ENCODE results near the gene MYADM.
"Not testable (repeated sequence)": the region's sequence is repeated elsewhere in the genome, so short reads cannot be mapped to it uniquely, and the experiment has no call there.

Gene MYADM, protein sequence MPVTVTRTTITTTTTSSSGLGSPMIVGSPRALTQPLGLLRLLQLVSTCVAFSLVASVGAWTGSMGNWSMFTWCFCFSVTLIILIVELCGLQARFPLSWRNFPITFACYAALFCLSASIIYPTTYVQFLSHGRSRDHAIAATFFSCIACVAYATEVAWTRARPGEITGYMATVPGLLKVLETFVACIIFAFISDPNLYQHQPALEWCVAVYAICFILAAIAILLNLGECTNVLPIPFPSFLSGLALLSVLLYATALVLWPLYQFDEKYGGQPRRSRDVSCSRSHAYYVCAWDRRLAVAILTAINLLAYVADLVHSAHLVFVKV

DNA sequence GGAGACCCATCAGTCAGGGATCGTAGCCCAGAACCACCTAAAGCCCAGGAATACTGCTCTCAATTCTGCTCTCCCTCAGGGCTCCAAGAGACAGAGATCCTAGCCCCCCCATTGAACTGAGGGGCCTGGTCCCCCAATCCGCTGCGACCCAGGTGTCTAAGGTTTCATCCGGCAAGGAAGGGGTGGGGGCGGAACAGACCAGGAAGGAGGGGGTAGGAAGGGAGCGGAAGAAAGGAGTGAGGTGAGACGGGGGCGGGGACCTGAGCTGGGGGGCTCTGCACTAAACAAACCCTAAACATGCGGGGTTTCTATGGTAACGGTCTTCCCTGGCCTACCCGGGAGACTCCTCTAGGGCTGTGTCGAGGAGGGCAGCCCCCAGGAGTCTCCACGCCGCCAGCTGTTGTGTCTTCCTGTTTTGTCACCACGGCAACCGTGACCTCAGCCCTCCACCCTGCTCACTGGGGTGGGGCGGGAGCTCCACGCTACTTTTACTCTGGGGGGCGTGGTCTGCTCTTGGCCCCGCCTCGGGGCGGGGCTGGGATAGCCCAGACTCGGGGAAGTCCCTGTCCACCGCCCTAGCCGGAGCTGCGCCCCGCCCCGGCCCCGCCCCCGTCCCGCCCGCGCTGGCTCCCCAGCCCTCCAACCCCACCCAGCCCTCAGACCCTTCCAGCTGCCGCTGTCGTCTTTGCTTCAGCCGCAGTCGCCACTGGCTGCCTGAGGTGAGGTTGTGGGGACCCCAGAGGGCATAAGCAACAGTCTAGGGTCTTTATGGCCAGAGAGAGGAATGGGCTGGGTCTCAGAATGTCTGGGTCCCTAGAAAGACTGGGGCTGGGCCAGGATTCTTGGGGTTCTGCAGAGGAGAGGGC lies at the start of gene MYADM:
TSS of gene MYADM (plus strand) at position 659 of the 866 bp plus-strand sequence. CDS start 5,647 bp downstream, outside the sequence.
- peak; percentile 96 to 100 for DNase-seq

DNA sequence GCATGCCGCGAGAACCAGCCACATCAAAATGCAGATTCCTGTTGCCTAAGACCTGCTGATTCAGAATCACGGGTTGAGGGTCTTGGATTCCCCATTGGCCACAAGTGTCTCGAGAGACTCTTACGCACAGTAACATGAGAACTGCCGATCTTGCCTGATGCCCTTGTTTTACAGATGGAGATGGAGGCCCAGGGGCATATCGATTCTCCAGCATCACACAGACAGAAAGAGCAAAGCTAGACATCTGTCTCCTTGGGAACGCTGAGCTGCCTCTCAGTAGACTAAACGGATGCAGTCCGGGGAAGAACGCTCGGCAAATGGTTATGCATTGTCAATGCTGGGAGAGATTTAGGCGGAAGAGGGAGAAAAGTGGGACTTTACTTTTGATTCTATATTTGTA lies 48.9 kb upstream of the MYADM start:
- no peak for DNase-seq

DNA sequence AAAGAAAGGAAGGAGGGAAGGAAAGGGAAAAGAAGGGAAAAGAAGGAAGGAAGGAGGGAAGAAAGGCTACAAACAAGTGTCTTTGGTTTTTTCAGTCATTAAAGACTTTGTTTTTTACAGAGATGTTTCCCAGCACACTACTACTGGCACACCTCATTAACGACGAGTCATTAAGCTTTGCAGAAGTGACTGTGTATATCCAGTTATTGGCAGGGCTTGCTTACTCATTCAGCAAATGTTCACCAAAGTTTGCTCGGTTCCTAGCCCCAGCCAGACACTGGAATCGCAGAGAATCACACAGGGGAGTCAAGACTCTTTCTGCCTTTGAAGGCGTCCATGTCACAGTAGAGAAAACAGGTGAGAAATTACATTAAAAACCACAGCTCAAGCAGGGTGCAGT lies 47.8 kb upstream of the MYADM start:
- no peak for DNase-seq

DNA sequence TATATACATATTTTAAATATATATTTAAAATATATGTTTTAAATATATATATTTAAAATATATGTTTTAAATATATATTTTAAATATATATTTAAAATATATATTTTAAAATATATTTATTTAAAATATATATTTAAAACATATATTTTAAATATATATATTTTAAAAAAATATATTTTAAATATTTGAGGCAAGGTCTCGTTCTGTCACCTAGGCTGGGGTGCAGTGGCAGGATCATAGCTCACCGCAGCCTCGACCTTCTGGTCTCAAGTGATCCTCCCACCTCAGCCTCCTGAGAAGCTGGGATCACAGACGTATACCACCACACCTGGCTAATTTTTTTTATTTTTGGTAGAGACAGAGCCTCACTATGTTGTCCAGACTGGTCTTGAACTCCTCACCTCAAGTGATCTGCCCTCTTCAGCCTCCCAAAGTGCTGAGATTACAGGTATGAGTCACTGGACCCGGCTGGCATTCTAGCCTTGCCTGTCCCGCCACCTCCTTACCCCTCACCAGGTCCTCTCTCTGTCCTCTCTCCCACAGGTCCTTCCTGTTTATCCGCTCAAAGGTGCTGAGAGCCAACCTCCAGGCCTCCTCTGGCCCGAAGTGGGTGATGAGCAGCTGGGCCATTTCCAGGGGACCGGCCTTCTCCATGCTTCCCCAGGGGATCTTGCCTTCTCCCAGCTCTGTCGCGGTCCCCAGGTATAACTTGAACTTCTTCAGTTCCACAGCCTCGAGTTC lies 44.1 kb upstream of the MYADM start:
- DNase-seq, result no peak

DNA sequence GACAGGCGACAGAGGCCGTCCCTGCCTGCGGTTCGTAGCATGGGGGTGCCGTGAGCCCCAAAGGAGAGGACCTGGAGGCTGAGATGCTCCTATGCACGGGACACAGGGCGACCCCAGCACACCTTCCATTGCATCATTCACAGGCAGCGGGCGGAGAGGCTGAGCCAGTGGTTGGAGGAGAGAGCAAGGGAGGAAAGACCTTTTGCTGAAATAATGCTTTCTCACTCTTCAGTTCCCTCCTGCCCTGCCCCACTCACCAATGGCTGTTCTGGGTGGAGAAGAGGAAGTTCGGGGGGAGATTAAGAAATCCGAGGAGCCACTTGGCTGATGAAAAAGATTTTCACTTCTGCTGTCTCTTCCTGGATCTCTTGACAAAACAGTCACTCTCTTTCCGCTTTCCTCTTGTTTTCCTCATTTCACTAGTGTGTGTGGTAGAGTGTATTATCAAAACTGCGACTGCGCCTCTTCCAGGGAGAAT lies 43.5 kb upstream of the MYADM start, which contains the start of gene NLRP12:
TSS of gene NLRP12 (minus strand) at position 181 of the 478 bp plus-strand sequence. CDS start at position 41, 140 bp downstream.
- DNase-seq, result no peak

DNA sequence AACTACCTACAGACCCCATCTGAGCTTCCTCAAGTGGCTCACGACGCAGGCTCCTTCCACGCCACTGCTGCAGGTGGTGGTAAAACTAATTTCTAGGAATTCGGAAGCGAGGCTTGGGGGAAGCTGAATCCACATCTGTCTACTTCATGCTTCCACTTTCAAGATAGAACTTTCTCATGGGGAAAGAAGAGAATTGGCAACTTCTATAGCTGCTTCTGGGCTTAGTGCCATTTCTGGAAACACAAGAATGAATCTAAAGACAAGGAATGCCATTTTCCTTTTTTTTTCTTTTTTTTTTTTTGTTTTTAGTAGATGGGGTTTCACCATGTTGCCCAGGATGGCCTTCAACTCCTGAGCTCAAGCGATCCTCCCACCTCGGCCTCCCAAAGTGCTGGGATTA lies 40.8 kb upstream of the MYADM start:
- no peak for DNase-seq

DNA sequence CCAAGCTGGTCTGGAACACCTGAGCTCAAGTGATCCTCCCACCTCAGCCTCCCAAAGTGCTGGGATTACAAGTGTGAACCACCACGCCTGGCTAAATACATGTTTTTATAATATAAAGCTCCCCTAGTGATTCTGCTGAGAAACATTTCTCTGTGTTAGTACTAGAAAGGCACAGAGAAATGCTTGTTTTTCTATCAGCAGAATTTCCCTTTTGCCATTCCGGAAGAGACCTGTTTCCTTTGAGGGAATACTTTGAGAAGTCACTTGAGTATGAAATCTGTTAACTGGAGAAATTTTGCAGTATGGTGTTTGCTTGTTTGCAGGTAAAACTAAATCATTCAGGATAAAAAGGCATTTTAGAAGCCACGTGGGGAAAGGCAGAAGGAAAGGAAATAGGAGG lies 39.2 kb upstream of the MYADM start:
- no peak for DNase-seq

DNA sequence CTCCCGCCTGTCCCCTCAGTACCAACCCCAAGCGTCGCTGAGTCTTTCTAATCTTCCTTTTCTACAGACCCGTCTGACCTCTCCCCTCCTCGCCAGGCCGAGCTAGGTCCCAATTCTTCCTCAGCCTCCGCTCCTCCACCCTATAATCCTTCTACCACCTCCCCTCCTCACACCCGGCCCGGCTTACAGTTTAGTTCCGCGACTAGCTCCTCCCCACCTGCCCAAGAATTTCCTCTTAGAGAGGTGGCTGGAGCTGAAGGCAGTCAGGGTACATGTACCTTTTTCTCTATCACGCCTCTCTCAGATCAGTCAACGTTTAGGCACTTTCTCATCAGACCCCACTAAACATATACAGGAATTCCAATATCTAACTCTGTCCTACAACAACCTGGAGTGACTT lies 34.8 kb upstream of the MYADM start:
- DNase-seq, result not testable (repeated sequence)

DNA sequence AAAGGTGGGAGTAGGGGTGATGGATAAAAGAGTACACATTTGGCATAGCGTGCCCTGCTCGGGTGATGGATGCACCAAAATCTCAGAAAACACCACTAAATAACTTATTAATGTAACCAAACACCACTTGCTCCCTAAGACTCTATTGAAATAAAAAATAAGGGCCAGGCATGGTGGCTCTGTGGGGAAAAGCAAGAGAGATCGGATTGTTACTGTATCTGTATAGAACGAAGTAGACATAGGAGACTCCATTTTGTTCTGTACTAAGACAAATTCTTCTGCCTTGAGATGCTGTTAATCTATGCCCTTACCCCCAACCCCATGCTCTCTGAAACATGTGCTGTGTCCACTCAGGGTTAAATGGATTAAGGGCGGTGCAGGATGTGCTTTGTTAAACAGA lies 29.2 kb upstream of the MYADM start:
- not testable (repeated sequence) for DNase-seq

DNA sequence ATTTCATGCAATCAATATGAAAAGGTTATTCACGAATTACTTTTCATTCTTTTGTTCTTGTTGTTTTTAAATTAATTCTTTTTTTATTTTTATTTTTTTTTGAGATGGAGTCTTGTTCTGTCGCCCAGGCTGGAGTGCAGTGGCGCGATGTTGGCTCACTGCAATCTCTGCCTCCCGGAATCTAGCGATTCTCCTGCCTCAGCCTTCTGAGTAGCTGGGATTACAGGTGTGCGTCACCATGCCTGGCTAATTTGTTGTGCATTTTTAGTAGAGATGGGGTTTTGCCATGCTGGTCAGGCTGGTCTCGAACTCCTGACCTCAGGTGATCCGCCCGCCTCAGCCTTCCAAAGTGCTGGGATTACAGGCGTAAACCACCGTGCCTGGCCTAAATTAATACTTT lies 27.4 kb upstream of the MYADM start:
- DNase-seq, result not testable (repeated sequence)

DNA sequence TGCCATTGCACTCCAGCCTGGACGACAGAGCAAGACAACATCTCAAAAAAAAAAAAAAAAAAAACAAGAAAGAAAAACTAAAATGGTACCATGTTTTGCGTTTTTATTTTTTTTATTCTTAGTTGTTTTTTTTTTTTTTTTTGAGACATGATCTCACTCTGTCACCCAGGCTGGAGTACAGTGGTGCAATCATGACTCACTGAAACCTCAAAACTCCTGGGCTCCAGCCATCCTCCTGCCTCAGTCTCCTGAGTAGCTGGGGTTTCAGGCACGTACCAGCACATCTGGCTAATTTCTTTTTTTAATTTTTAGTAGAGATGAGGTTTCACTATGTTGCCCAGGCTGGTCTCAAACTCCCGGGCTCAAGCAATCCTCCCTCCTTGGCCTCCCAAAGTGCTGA lies 26.8 kb upstream of the MYADM start:
- not testable (repeated sequence) for DNase-seq

DNA sequence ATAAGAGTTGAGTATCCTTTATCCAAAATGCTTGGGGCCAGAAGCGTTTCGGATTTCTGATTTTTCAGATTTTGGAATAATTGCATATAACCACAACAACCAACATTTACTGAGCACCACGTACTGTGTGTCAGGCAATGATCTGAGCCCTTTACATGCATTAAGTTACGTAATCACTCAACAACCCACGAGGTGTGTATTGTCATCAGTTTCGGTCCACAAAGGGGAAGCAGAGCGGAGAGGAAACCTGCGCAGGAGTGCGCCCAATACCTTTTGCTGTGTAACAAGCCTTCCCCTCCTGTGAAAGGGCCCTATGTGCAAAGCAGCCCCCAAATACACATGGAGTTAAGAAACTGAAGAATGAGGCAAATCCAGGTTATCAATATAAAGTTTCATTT lies 22.8 kb upstream of the MYADM start:
- no peak for DNase-seq

DNA sequence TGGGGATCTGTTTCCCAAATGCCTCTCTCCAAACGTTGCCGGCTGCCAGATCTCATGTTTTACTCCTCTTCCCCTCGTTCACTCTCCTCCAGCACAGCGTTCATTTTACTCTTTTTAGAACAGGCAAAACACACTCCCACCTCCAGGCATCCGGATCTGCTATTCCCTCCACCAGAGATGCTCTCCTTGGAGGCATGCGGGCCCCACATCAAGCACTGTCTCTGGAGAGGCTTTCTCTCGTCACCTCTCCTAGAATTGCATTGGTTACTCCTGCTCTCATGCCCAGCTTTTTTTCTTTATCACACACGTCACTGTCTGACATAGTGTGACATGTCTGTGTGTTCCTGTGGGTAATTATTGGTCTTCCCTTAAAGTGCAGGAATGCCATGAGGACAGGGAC lies 20.1 kb upstream of the MYADM start:
- DNase-seq, result no peak

DNA sequence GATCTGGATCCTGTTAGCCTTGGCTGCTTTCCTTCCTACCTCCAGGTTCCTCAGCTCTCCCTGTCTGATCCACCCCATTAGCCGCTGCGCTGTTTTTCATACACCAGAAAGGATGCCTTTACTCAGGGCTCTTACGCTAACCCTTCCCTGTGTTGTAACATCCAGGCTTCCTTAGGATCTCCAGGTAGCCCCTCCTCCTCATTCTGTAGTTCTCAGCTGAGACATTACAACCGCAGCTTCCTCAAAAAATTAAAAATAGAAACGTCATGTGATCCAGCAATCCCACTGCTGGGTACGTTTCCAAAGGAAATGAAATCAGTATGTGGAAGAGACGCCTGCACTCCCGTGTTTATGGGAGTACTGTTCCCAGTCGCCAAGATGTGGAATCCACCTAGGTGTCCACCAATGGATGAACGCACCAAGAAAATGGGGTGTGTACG lies 18.4 kb upstream of the MYADM start:
- DNase-seq, result no peak

DNA sequence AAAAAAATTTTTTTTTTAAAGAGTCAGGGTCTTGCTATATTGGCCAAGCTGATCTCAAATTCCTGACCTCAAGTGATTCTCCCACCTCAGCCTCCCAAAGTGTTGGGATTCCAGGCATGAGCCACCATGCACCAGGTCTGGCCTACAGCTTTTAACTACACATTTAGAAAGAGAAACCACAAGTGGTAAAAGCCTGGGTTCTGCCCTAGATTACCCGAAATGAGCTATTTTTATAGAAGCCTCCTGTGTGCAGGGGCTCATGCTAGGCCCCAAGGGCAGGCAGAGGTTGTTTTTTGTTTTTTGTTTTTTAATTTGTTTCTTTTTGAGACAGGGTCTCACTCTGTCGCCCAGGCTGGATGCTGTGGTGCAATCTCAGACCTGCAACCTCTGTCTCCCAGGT lies 14.0 kb upstream of the MYADM start:
- DNase-seq, result no peak

DNA sequence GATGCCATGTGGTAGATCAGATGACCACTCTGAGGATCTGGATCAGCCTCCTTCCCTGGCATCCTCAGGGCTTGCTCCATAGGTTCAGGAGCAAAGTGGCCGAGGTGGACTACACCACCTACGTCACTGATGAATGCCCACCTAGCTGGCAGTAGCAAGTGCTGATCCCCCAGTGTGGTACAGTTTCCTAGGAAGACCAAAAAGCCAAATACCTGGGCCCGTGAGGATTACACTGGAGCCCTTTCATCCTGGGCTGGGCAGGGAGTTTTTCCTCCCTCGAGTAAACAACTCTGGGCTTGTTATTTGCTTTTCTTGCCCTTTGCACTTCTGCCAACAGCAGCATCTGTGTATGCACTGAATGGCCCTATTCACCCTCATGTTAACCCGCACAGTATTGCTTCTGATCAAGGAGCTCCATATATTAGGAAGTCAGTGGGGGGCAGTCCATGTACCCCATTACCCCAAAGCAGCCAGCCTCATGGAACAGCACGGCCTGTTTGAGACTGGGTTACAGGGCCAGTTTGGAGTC lies 3.3 kb upstream of the MYADM start:
- DNase-seq, result no peak

DNA sequence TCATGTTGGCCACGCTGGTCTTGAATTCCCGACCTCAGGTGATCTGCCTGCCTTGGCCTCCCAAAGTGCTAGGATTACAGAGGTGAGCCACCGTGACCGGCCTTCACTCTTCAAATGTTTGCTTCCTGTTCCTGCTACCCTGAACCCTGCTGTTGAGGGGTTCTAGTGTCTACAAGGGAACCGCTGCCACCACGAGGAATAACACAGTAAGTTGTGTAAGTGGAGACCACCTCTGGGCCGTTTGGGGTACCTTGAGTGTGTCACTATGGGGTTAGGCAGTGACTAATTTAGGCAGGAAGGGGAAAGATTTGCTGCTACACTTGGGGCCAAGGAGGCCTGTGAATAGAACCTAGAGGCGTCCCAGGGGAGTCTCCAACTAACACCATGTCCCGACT lies 2.2 kb upstream of the MYADM start:
- DNase-seq, result no peak

DNA sequence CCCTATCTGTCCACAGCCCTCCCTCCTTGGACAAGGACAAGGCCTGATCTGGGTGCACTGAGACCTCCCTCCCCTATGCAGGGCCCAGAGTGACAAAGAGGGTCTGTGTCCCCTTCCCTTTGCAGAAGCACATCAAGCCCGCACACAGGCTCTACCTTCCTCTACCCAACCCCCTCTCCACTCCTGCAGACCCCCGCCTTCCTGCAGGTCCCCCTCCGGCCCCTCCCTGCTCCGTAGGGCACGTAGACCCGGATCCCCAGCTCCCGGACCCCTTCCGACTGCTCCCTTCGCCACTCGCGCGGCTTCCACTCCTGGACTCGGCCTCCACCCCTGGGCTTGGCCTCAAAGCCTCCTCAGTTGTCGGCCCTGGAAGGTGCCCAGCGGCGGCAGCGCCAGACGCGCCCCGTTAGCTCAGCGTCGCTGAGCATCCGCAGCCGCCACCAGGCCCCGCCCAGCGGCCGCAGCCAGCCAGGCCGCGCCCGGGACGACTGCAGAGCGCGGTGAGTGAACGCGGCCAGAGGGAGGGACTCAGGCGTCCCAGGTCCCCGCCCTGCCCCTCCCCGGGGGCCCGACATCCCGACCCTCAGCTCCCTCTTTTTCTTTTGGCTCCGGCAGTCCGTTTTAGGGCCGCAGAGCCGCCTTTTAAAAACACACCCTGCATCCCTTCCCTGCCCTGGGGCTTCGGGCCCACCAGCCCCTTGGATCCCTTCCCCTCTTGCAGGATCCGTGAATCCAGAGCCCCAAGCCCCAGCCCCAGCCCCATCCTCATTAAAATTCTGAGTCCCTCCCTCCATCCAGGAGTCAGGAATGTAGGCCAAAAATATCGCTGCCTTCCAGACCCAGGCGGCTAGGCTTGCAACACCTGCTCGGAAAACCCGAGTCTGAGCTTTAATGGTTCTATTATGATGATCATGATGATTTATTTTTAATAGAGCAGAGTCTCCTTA lies 1.5 kb upstream of the MYADM start:
- DNase-seq, result peak in 1 of 2 donors; percentile 53

DNA sequence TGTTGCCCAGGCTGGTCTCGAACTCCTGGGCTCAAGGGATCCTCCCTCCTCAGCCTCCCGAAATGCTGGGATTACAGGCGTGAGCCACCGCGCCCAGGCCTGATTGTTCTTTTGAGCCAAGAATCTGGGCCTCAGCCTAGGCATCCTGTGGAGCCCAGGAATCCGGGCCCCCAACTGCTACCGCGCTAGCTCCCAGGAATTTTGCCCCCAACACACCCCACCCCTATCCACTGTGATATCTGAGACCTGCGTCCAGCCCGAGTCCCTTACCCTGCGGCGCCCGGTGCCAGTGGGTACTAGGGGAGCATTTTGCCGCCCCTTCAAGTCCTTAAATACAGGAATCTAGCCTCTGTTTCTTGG lies 838 bp upstream of the MYADM start:
- DNase-seq, result no peak

DNA sequence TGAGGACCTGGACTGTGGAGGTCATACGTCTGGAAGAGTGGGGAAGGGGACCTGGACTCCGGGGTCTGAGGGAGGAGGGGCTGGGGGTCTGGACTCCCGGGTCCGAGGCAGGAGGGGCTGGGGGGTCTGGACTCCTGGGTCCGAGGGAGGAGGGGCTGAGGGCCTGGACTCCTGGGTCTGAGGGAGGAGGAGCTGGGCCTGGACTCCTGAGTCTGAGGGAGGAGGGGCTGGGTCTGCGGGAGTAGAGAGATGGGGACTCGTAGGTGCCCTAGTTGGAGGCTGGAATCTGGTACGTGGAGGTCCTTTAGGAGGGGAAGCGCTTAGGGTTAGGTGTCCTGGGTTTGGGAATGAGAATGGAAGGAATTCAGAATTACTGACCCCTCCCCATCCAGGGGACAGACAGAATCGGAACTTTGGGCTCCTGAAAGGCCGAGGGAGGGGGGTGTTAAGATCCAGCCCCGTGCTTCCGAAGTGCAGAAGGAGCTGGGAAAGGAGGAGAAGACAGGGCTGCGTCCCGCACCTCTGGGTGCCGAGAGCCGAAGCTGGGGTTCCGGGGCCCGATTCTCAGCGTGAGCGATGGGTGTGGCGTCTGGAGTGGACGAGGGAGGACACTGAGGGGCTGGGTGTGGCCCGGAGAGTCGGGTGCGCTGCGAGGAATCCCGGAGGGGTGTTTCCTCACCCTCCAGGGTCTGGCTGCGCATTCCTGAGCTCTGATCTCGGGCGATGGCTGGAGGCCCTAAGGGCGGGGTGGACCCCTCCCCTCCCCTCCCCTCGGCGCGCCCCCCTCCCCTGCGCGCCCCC lies 608 bp downstream of the MYADM start:
- peak in 1 of 2 donors; percentile 37 for DNase-seq
